GM06990 (cell line): ENCODE measurements around the gene SPHK2.

Source experiments
- DNase-seq: peaks from one replicate; pipeline ENCODE4 v3.0.0-alpha.2; 2011; ENCODE audit not compliant: insufficient read length; ENCODE audit errors: extremely low read depth
- H3K27me3 ChIP-seq: replicated peaks from 2 replicates; pipeline ENCODE4 v1.6.0; 2011; ENCODE audit warnings: low read length; ENCODE audit not compliant: control insufficient read depth, insufficient read depth
- H3K36me3 ChIP-seq: 2 replicates; pipeline ENCODE4 v1.5.1; 2011; ENCODE audit warnings: low read length; ENCODE audit not compliant: control insufficient read depth, insufficient read depth
- H3K4me3 ChIP-seq: replicated peaks from 2 replicates; pipeline ENCODE4 v1.5.1; 2011; ENCODE audit warnings: low read depth, mild to moderate bottlenecking, control low read depth, low read length
- CTCF ChIP-seq: IDR thresholded peaks from 2 replicates; pipeline ENCODE4 v1.5.1; 2011; ENCODE audit warnings: low read length, control low read depth, mild to moderate bottlenecking, inconsistent platforms; ENCODE audit not compliant: insufficient read depth, poor library complexity, severe bottlenecking

The SPHK2 gene

GRCh38 chr19:48633148-48634035, 14.1 kb downstream of the SPHK2 start:
- peaks cover 8% of the 10 kb centered on the region for H3K36me3 ChIP-seq
- H3K4me3 ChIP-seq: peak overlapping the region; percentile 57
- no peak for DNase-seq
- H3K27me3 ChIP-seq: no peaks in the 10 kb centered on the region
- no peak for TF ChIP-seq CTCF

GRCh38 chr19:48634036-48634342, 14.7 kb downstream of the SPHK2 start:
- no peak for TF ChIP-seq CTCF
- no peaks in the 10 kb centered on the region for H3K27me3 ChIP-seq
- peak overlapping the region; percentile 57 for H3K4me3 ChIP-seq
- DNase-seq: no peak
- peaks cover 8% of the 10 kb centered on the region for H3K36me3 ChIP-seq

- Histone ChIP-seq H3K4me3 (peak overlapping the region; percentile 57), H3K27me3 (no peaks in the 10 kb centered on the region), H3K36me3 (peaks cover 4% of the 10 kb centered on the region; the same call in 1 of the 2 replicates)
- peak; percentile 92 for DNase-seq
- TF ChIP-seq CTCF: no peak
Observed at GRCh38 chr19:48634424-48635262, 15.3 kb downstream of the SPHK2 start.

GRCh38 chr19:48635263-48635965, 16.1 kb downstream of the SPHK2 start:
- H3K27me3 ChIP-seq: no peaks in the 10 kb centered on the region
- no peak for TF ChIP-seq CTCF
- DNase-seq: peak; percentile 75
- H3K36me3 ChIP-seq: peaks cover 4% of the 10 kb centered on the region; the same call in 1 of the 2 replicates
- H3K4me3 ChIP-seq: peak overlapping the region; percentile 66

- H3K4me3 ChIP-seq: peak overlapping the region; percentile 66
- no peak for DNase-seq
- no peaks in the 10 kb centered on the region for H3K36me3 ChIP-seq
- TF ChIP-seq CTCF: no peak
- no peaks in the 10 kb centered on the region for H3K27me3 ChIP-seq
Observed at GRCh38 chr19:48635966-48636858, 16.9 kb downstream of the SPHK2 start.
